Fibroblast of pulmonary artery (primary cell): Measurements from ENCODE around the gene NPAS3.

ENCODE experiments used
- DNase-seq: peaks from one replicate; pipeline ENCODE4 v3.0.0-alpha.2; 2010; ENCODE audit warnings: low read depth
- H3K4me3 ChIP-seq: replicated peaks from 2 replicates; pipeline ENCODE4 v1.5.1; 2011; ENCODE audit warnings: low read depth, mild to moderate bottlenecking, control low read depth, low read length, moderate library complexity
- TF ChIP-seq, protein P1 (sequence below): IDR thresholded peaks from 2 replicates; pipeline ENCODE4 v1.5.1; 2011; ENCODE audit warnings: mild to moderate bottlenecking, control low read depth, low read length, inconsistent platforms; ENCODE audit errors: missing control alignments

The NPAS3 gene

DNA sequence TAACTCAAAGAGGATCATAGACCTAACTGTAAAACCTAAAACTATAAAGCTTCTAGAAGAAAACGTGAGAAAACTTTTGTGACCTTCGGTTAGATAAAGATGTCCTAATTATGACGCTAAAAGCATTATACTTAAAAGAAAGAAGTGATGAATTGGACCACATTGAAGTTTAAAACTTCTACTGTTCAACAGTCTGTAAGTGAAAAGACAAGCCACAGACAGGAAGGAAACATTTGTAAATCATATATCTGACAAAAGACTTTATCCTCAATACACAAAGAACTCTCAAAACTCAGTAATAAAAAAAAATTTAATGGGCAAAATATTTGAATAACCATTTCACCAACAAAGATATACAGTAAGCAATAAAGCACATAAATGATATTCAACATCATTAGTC is 667.9 kb downstream of the NPAS3 start:
- H3K4me3 ChIP-seq = no peak overlapping the region
- TF ChIP-seq, protein P1, sequence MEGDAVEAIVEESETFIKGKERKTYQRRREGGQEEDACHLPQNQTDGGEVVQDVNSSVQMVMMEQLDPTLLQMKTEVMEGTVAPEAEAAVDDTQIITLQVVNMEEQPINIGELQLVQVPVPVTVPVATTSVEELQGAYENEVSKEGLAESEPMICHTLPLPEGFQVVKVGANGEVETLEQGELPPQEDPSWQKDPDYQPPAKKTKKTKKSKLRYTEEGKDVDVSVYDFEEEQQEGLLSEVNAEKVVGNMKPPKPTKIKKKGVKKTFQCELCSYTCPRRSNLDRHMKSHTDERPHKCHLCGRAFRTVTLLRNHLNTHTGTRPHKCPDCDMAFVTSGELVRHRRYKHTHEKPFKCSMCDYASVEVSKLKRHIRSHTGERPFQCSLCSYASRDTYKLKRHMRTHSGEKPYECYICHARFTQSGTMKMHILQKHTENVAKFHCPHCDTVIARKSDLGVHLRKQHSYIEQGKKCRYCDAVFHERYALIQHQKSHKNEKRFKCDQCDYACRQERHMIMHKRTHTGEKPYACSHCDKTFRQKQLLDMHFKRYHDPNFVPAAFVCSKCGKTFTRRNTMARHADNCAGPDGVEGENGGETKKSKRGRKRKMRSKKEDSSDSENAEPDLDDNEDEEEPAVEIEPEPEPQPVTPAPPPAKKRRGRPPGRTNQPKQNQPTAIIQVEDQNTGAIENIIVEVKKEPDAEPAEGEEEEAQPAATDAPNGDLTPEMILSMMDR = no peak
- no peak for DNase-seq

DNA sequence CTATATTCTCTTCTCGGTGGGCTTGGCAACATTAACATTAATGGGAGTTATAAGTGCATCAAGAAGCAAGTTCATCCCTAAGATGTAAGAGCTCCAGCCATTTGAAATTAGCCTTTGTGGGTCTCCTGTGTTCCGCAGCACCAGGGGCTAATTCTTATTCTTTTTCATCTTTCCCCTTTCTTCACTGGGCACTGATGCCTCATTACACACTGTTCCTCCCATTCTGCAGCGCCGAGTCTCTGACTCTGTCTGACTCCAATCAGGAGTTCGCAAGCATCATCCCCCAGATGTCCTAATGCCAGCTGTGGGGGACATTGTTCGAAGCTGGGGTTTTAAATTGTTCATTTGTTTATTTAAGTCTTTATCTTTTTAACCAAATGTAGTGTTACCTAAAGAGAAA is 670.9 kb downstream of the NPAS3 start:
- H3K4me3 ChIP-seq = no peak overlapping the region
- DNase-seq = no peak
- TF ChIP-seq, protein P1 = no peak

DNA sequence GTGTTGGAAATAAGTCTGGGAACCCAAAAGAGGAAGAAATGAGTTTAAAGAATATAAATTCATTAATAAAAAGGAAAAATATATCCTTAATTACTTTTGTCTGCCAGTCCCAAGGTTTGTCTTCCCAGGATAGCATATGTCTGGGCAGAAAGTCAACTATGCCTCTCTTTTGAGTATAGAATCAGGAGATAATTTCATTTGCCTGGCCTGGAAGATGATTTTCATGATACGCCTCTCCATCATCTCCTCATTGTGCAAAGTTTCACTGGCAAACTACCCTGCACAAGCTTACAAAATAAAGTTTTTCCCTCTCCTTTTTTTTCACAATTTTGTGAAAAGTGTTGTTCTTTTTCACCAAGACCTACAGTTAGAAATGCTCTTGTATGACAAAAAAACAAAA is 671.4 kb downstream of the NPAS3 start:
- H3K4me3 ChIP-seq = no peak overlapping the region
- TF ChIP-seq, protein P1 = no peak
- no peak for DNase-seq

DNA sequence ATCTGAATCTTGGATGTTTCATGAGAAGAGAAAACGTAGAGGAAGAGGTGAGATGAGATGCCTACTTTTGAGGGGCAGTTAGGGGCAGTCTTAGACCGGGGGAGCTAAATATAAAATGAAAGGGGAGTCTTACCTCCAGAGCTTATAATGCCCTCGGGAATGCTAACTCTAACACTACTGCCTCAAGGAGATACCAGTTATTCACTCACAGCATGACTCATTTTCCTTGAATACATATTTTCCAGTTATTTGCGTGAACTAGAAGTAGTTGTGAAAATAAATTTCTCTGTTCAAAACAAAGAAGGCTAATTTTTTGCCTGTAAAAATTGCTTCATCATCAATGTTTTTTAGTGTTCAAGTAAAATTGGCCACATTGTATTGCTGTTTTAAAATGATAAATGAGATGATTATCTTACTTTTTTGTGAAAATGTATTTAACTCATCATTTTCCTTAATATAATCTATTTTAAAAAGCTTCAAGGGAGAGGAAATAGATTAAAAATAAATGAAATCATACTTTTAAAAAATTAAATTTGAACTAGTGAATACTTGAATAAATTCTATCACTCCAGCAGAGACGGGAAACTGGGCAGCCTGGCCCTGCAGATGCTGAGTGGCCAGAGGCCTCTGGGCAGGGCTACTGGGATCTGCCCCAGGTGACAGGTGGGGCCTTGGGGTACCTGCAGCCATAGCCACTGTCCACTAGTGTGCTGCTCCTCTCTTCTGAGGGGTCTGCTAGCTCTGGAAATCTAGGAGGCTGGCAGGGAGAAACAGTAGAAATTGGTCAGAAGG is 672.9 kb downstream of the NPAS3 start:
- peak; percentile 75 for DNase-seq
- H3K4me3 ChIP-seq = no peak overlapping the region
- TF ChIP-seq, protein P1 = no peak

DNA sequence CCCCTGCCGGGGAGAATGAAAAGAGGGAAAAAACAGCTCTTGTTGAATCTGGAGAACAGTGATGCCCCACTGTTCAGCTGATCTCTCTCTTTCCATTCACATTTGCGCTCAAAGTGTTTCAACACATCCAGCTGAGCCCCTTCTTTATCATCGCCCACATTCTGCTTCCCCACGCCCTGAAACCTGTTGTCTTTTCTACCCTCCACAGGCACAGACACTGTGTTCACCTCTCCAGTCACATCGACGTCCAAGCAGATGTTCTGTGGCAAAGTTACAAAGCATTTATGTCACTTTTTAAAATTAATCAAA is 673.5 kb downstream of the NPAS3 start:
- H3K4me3 ChIP-seq = no peak overlapping the region
- TF ChIP-seq, protein P1 = no peak
- no peak for DNase-seq

DNA sequence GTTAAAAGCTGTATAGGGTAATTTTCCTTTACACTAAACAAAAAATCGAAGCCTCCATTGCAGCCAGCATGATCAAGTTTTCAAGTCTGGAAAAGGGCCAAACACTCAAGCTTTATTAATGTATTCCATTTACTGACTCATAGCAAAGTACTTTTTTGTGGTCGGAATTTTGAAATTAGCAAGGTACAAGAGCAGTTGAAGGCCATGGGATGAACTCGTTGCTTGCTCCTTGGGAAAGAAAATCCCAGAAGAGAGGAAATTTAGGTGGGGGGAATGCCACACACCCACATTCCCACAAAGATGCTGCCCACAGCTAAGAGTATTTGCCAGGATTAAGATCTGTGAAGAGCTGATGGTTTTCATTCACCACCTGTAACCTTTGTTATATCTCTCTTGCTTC is 678.5 kb downstream of the NPAS3 start:
- no peak overlapping the region for H3K4me3 ChIP-seq
- TF ChIP-seq, protein P1 = no peak
- peak; percentile 79 for DNase-seq
